ENCODE results near the gene PIK3AP1. TPM values are rescaled to one million over a fixed set of nuclear protein-coding genes. Genes with fewer than 3 reads are reported as not detected.
A peak's percentile ranks its signal among the peaks of the same experiment; 100 is the strongest.

PIK3AP1 gene
- total and polyA plus RNA-seq, 10 of the 15 experiments (the other 5 are each of a cell fraction or from before 2014, with no cell fraction given) = 26.2 to 306 (median 119) TPM

- TF ChIP-seq, protein P1, sequence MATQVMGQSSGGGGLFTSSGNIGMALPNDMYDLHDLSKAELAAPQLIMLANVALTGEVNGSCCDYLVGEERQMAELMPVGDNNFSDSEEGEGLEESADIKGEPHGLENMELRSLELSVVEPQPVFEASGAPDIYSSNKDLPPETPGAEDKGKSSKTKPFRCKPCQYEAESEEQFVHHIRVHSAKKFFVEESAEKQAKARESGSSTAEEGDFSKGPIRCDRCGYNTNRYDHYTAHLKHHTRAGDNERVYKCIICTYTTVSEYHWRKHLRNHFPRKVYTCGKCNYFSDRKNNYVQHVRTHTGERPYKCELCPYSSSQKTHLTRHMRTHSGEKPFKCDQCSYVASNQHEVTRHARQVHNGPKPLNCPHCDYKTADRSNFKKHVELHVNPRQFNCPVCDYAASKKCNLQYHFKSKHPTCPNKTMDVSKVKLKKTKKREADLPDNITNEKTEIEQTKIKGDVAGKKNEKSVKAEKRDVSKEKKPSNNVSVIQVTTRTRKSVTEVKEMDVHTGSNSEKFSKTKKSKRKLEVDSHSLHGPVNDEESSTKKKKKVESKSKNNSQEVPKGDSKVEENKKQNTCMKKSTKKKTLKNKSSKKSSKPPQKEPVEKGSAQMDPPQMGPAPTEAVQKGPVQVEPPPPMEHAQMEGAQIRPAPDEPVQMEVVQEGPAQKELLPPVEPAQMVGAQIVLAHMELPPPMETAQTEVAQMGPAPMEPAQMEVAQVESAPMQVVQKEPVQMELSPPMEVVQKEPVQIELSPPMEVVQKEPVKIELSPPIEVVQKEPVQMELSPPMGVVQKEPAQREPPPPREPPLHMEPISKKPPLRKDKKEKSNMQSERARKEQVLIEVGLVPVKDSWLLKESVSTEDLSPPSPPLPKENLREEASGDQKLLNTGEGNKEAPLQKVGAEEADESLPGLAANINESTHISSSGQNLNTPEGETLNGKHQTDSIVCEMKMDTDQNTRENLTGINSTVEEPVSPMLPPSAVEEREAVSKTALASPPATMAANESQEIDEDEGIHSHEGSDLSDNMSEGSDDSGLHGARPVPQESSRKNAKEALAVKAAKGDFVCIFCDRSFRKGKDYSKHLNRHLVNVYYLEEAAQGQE (IDR thresholded peaks at IDR 0.05; ENCODE audit: low read depth, low read length) = no peak
- peak; percentile 80 for TF ChIP-seq CREM (IDR thresholded peaks at IDR 0.05; ENCODE audit: low read depth)
- TF ChIP-seq, protein P2, sequence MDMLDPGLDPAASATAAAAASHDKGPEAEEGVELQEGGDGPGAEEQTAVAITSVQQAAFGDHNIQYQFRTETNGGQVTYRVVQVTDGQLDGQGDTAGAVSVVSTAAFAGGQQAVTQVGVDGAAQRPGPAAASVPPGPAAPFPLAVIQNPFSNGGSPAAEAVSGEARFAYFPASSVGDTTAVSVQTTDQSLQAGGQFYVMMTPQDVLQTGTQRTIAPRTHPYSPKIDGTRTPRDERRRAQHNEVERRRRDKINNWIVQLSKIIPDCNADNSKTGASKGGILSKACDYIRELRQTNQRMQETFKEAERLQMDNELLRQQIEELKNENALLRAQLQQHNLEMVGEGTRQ (IDR thresholded peaks at IDR 0.05; ENCODE audit: borderline replicate concordance, low read depth, low read length) = no peak; the same call in 1 of the 2 replicates
- no peak for TF ChIP-seq ZNF217 (IDR thresholded peaks at IDR 0.05)
- TF ChIP-seq POLR2AphosphoS5 (IDR thresholded peaks at IDR 0.05; ENCODE audit: low read length) = peak; percentile 92
- TF ChIP-seq, protein P3, sequence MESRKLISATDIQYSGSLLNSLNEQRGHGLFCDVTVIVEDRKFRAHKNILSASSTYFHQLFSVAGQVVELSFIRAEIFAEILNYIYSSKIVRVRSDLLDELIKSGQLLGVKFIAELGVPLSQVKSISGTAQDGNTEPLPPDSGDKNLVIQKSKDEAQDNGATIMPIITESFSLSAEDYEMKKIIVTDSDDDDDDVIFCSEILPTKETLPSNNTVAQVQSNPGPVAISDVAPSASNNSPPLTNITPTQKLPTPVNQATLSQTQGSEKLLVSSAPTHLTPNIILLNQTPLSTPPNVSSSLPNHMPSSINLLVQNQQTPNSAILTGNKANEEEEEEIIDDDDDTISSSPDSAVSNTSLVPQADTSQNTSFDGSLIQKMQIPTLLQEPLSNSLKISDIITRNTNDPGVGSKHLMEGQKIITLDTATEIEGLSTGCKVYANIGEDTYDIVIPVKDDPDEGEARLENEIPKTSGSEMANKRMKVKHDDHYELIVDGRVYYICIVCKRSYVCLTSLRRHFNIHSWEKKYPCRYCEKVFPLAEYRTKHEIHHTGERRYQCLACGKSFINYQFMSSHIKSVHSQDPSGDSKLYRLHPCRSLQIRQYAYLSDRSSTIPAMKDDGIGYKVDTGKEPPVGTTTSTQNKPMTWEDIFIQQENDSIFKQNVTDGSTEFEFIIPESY (IDR thresholded peaks at IDR 0.05) = no peak
- TF ChIP-seq, protein P4, sequence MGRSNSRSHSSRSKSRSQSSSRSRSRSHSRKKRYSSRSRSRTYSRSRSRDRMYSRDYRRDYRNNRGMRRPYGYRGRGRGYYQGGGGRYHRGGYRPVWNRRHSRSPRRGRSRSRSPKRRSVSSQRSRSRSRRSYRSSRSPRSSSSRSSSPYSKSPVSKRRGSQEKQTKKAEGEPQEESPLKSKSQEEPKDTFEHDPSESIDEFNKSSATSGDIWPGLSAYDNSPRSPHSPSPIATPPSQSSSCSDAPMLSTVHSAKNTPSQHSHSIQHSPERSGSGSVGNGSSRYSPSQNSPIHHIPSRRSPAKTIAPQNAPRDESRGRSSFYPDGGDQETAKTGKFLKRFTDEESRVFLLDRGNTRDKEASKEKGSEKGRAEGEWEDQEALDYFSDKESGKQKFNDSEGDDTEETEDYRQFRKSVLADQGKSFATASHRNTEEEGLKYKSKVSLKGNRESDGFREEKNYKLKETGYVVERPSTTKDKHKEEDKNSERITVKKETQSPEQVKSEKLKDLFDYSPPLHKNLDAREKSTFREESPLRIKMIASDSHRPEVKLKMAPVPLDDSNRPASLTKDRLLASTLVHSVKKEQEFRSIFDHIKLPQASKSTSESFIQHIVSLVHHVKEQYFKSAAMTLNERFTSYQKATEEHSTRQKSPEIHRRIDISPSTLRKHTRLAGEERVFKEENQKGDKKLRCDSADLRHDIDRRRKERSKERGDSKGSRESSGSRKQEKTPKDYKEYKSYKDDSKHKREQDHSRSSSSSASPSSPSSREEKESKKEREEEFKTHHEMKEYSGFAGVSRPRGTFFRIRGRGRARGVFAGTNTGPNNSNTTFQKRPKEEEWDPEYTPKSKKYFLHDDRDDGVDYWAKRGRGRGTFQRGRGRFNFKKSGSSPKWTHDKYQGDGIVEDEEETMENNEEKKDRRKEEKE (IDR thresholded peaks at IDR 0.05) = no peak
- no peak for TF ChIP-seq SMAD1 (IDR thresholded peaks at IDR 0.05; ENCODE audit: low read depth, partially characterized antibody)
- no peak for TF ChIP-seq KLF5 (IDR thresholded peaks at IDR 0.05; ENCODE audit: partially characterized antibody)
- no peak for TF ChIP-seq MYC (IDR thresholded peaks at IDR 0.05; ENCODE audit: insufficient read depth, insufficient read length, insufficient replicate concordance, low read length, severe bottlenecking)
- no peak; the same call in 1 of the 2 replicates for TF ChIP-seq SMC3 (IDR thresholded peaks at IDR 0.05; ENCODE audit: borderline replicate concordance, low read length)
- peak; percentile 31 for TF ChIP-seq GATAD2B (conservative IDR thresholded peaks at IDR 0.05; ENCODE audit: low read depth)
- no peak for TF ChIP-seq ZSCAN29 (IDR thresholded peaks at IDR 0.05)
- TF ChIP-seq FOXK2 (IDR thresholded peaks at IDR 0.05) = no peak
- TF ChIP-seq, protein P5, sequence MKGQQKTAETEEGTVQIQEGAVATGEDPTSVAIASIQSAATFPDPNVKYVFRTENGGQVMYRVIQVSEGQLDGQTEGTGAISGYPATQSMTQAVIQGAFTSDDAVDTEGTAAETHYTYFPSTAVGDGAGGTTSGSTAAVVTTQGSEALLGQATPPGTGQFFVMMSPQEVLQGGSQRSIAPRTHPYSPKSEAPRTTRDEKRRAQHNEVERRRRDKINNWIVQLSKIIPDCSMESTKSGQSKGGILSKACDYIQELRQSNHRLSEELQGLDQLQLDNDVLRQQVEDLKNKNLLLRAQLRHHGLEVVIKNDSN (IDR thresholded peaks at IDR 0.05; ENCODE audit: borderline replicate concordance, extremely low read length, insufficient read depth, low read depth, low read length) = no peak
- no peak; a peak in 1 of 4 replicates for TF ChIP-seq IKZF2 (IDR thresholded peaks at IDR 0.05)
- TF ChIP-seq ZBED1 (IDR thresholded peaks at IDR 0.05; ENCODE audit: borderline replicate concordance) = peak; percentile 69
- no peak for TF ChIP-seq NFIC (IDR thresholded peaks at IDR 0.05; ENCODE audit: low read depth, low read length)
- TF ChIP-seq MXI1 (IDR thresholded peaks at IDR 0.05; ENCODE audit: low read depth, low read length) = peak; percentile 77; the same call in 1 of the 2 replicates
- TF ChIP-seq WRNIP1 (IDR thresholded peaks at IDR 0.05; ENCODE audit: borderline replicate concordance, low read depth, low read length) = no peak
These were observed 19.8 kb downstream of the PIK3AP1 start (continued) for GRCh38 chr10:96700374-96701099.

Data from GM12878 (cell line).